Measurements from ENCODE around the gene ERGIC3.

The ERGIC3 gene

GRCh38 chr20:35562541-35563110 lies 20.7 kb downstream of the ERGIC3 start:
- FAIRE-seq: no peak

GRCh38 chr20:35563834-35564233 lies 22.0 kb downstream of the ERGIC3 start:
- no peak for FAIRE-seq

- FAIRE-seq: no peak
Observed at GRCh38 chr20:35564905-35565304, 23.0 kb downstream of the ERGIC3 start.

GRCh38 chr20:35568645-35569044 lies 26.8 kb downstream of the ERGIC3 start:
- FAIRE-seq: no peak

GRCh38 chr20:35571555-35571954 lies 29.7 kb downstream of the ERGIC3 start:
- no peak for FAIRE-seq

- no peak for FAIRE-seq
Observed at GRCh38 chr20:35572838-35573237, 31.0 kb downstream of the ERGIC3 start.

- FAIRE-seq: no peak
Observed at GRCh38 chr20:35575958-35576357, 34.1 kb downstream of the ERGIC3 start.

- FAIRE-seq: no peak
Observed at GRCh38 chr20:35576816-35577215, 34.9 kb downstream of the ERGIC3 start.

- FAIRE-seq: no peak
Observed at GRCh38 chr20:35578469-35578868, 36.6 kb downstream of the ERGIC3 start.

GRCh38 chr20:35579196-35579595 lies 37.3 kb downstream of the ERGIC3 start:
- no peak for FAIRE-seq

- no peak for FAIRE-seq
Observed at GRCh38 chr20:35582131-35582530, 40.3 kb downstream of the ERGIC3 start.

GRCh38 chr20:35582741-35583404 lies 41.0 kb downstream of the ERGIC3 start:
- FAIRE-seq: no peak

- no peak for FAIRE-seq
Observed at GRCh38 chr20:35583636-35584560, 42.0 kb downstream of the ERGIC3 start.

GRCh38 chr20:35586751-35587425 lies 45.0 kb downstream of the ERGIC3 start:
- no peak for FAIRE-seq

- no peak for FAIRE-seq
Observed at GRCh38 chr20:35587436-35587835, 45.6 kb downstream of the ERGIC3 start.

- FAIRE-seq: no peak
Observed at GRCh38 chr20:35588397-35588796, 46.5 kb downstream of the ERGIC3 start.

- no peak for FAIRE-seq
Observed at GRCh38 chr20:35592339-35592974, 50.6 kb downstream of the ERGIC3 start.

GRCh38 chr20:35595456-35595855 lies 53.6 kb downstream of the ERGIC3 start:
- no peak for FAIRE-seq

GRCh38 chr20:35595901-35596300 lies 54.0 kb downstream of the ERGIC3 start:
- no peak for FAIRE-seq

GRCh38 chr20:35597186-35597585 lies 55.3 kb downstream of the ERGIC3 start:
- no peak for FAIRE-seq

- FAIRE-seq: no peak
Observed at GRCh38 chr20:35598476-35598875, 56.6 kb downstream of the ERGIC3 start.

- no peak for FAIRE-seq
Observed at GRCh38 chr20:35598899-35599775, 57.3 kb downstream of the ERGIC3 start.

All from TTC549 (cell line).